GM21737 (cell line): Measurements from ENCODE around the gene NETO1.

ENCODE experiments used
- ATAC-seq: cut with Tn5 transposase; IDR thresholded peaks from one replicate; pipeline ENCODE4 v1.9.1; 2021; ENCODE audit warnings: mild to moderate bottlenecking, moderate library complexity; ENCODE audit not compliant: unreplicated experiment

Gene NETO1

GRCh38 chr18:72738136-72738535 is 129.7 kb downstream of the NETO1 start:
- ATAC-seq: no peak

GRCh38 chr18:72727776-72728175 is 140.0 kb downstream of the NETO1 start:
- ATAC-seq: no peak

- no peak for ATAC-seq
Measured at GRCh38 chr18:72727038-72727655, 140.6 kb downstream of the NETO1 start.

- ATAC-seq: no peak
Measured at GRCh38 chr18:72726201-72726600, 141.6 kb downstream of the NETO1 start.

GRCh38 chr18:72721330-72721729 is 146.5 kb downstream of the NETO1 start:
- no peak for ATAC-seq

GRCh38 chr18:72720116-72720515 is 147.7 kb downstream of the NETO1 start:
- no peak for ATAC-seq

- no peak for ATAC-seq
Measured at GRCh38 chr18:72704202-72704601, 163.6 kb downstream of the NETO1 start.

- ATAC-seq: no peak
Measured at GRCh38 chr18:72700961-72701710, 166.7 kb downstream of the NETO1 start.

GRCh38 chr18:72697706-72698105 is 170.1 kb downstream of the NETO1 start:
- no peak for ATAC-seq

GRCh38 chr18:72692595-72692994 is 175.2 kb downstream of the NETO1 start:
- no peak for ATAC-seq
